Lower lobe of right lung (tissue), 2 donors: ENCODE measurements around the gene TARS3. TPM values are rescaled to one million over a fixed set of nuclear protein-coding genes. Genes with fewer than 3 reads are reported as not detected.
A peak's percentile ranks its signal among the peaks of the same experiment; 100 is the strongest.

Experiments
- ATAC-seq, 2 donors: fragments of 200-7000 bp; cut with Tn5 transposase; one replicate each; pipeline ENCODE4 v1.9.1; 2020 to 2022; ENCODE audit warnings: mild to moderate bottlenecking in 2 of 2, moderate library complexity in 2 of 2
- DNase-seq: peaks from one replicate; pipeline ENCODE4 v3.0.0-alpha.2; 2020
- H3K27ac ChIP-seq: fragments of 200-600 bp; one replicate; pipeline ENCODE4 v1.8.0; 2022
- H3K27me3 ChIP-seq: fragments of 200-600 bp; one replicate; pipeline ENCODE4 v1.8.0; 2022; ENCODE audit warnings: low read depth
- H3K36me3 ChIP-seq: fragments of 200-600 bp; one replicate; pipeline ENCODE4 v1.8.0; 2022; ENCODE audit warnings: mild to moderate bottlenecking
- H3K4me1 ChIP-seq: fragments of 200-600 bp; one replicate; pipeline ENCODE4 v1.8.0; 2022
- H3K4me3 ChIP-seq: fragments of 200-600 bp; one replicate; pipeline ENCODE4 v1.8.0; 2022; ENCODE audit warnings: mild to moderate bottlenecking
- H3K9me3 ChIP-seq: fragments of 200-600 bp; one replicate; pipeline ENCODE4 v1.8.0; 2022
- intact Hi-C: fragments of 100-400 bp; cut with DNase I; formaldehyde crosslinking; loops from one replicate; pipeline ENCODE4 v1.11.0; 2022
- total RNA-seq: library from RNA; stranded (reverse); fragmentation: NEBNext Ultra II Directional; extraction: Animal tissue kit (Norgen Biotek cat#: 25700); gene quantifications from one replicate; pipeline ENCODE4 v1.2.1, GENCODE V29; 2021
- TF ChIP-seq, protein P1 (sequence below): fragments of 200-600 bp; IDR thresholded peaks from one replicate; pipeline ENCODE4 v1.8.0; 2022; ENCODE audit warnings: antibody characterized with exemption, mild to moderate bottlenecking
- donor health status: DM: no; HTN: yes; CAD: no; lungs with severe emphysema.

TARS3 gene
- total RNA-seq, 1 donor from 2014 or later, result 11.7 TPM

GRCh38 chr15:101615414-101615985 lies 108.8 kb downstream of the TARS3 start:
- no peaks in the 10 kb centered on the region for H3K27me3 ChIP-seq
- peak; percentile 15 to 19 for ATAC-seq
- H3K36me3 ChIP-seq, result no peaks in the 10 kb centered on the region
- peaks cover 7% of the 10 kb centered on the region for H3K4me1 ChIP-seq
- intact Hi-C loops, result no loop called here
- DNase-seq, result no peak
- no peak overlapping the region for H3K4me3 ChIP-seq
- TF ChIP-seq, protein P1, sequence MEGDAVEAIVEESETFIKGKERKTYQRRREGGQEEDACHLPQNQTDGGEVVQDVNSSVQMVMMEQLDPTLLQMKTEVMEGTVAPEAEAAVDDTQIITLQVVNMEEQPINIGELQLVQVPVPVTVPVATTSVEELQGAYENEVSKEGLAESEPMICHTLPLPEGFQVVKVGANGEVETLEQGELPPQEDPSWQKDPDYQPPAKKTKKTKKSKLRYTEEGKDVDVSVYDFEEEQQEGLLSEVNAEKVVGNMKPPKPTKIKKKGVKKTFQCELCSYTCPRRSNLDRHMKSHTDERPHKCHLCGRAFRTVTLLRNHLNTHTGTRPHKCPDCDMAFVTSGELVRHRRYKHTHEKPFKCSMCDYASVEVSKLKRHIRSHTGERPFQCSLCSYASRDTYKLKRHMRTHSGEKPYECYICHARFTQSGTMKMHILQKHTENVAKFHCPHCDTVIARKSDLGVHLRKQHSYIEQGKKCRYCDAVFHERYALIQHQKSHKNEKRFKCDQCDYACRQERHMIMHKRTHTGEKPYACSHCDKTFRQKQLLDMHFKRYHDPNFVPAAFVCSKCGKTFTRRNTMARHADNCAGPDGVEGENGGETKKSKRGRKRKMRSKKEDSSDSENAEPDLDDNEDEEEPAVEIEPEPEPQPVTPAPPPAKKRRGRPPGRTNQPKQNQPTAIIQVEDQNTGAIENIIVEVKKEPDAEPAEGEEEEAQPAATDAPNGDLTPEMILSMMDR, result no peak
- H3K27ac ChIP-seq, result no peak overlapping the region
- no peaks in the 10 kb centered on the region for H3K9me3 ChIP-seq

DNA sequence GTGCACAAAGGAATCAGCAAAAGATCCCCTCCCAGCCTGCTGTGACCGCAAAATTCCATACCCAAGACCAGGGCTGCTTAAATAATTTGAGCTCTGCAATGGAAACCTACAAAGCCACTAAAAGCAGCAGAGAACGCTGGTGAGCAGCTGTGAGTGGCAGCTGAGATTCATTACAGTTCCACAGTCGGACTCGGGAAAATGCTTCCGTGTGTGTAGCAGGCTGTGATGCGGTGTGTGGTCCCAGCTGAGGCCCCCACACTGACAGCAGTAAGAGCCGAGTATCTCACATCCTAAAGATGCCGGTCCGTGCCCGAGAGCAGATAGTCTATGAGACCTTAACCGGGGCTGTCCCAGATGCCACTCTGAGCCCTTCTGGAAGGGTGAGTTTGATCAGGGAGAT lies 109.5 kb downstream of the TARS3 start:
- Histone ChIP-seq H3K9me3 (no peaks in the 10 kb centered on the region), H3K4me1 (peaks cover 7% of the 10 kb centered on the region), H3K27me3 (no peaks in the 10 kb centered on the region), H3K36me3 (no peaks in the 10 kb centered on the region), H3K27ac (no peak overlapping the region), H3K4me3 (no peak overlapping the region)
- DNase-seq (no peak), ATAC-seq (no peak)
- TF ChIP-seq, protein P1, result no peak
- intact Hi-C loops, result no loop called here

DNA sequence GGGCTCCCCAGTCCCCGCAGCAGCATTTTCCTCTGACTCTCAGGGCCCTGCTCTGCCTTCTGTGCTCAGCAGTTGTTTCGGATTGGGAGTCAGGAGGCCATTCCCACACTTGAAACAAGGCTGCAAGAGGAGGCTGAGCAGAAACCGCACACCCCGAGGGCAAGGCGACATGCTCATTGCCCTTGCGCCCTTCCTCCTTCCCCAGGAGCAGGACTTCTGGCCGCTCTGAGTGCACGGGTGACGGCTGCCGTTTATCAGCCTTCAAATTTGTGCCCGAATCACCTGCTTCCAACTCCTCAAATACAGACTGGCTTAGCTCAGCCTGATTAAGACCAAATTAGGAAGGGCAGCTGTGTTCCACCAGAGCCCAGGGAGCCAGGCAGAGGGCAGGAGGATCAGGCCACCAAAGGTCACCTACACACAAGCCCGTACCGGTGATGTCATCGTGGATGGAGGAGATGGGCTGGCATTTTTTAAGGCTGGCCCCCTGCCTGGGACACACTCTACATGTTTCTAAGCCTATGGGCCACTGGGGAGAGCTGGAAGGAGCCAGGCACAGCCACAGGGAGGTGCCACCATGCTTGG lies 110.2 kb downstream of the TARS3 start:
- ATAC-seq (no peak), DNase-seq (no peak)
- Histone ChIP-seq H3K4me1 (peaks cover 7% of the 10 kb centered on the region), H3K36me3 (no peaks in the 10 kb centered on the region), H3K27me3 (no peaks in the 10 kb centered on the region), H3K4me3 (no peak overlapping the region), H3K27ac (no peak overlapping the region), H3K9me3 (no peaks in the 10 kb centered on the region)
- TF ChIP-seq, protein P1, result no peak
- intact Hi-C loops, result no loop called here

DNA sequence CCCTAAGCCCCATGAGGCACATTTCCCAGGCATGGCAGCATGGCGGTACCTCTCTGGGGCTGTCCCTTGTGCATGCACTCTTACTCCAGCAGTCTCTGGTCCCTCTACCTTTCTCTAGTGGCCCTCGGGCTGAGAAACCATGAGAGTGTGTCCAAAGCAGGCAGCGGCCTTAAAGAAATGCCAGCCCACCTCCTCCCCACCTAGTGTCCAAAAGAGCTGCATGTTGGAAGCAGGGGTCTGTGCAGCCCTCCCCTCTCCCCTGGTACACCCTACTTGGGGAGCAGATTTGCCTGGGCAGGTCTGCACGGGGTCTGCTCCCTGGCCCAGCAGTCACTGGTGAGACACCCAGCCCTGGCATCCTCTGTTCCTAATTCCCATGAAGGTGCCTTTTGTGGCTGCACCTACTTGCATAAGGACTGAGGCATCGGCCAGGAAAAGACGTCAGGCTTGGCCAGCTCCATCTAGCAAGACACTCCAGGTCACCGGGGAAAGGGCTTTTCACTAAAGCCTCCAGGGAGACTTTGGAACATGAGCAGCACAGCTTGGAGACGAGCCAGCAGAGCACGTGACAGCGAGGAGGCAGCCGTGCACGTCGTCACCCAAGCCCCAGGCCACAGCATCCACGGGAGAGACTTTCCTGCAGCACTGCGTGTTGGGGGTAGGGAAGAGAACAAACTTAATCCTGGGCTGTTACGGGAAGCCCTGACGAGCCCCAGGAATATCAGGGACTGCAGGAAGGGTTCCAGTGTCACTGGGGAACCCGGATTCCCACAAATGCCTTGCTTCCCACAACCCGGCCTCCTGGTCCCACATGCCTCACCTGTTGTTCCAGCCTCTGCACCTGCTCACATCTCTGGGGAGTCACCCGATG lies 110.9 kb downstream of the TARS3 start:
- no peaks in the 10 kb centered on the region for H3K27me3 ChIP-seq
- intact Hi-C loops, result no loop called here
- H3K9me3 ChIP-seq, result no peaks in the 10 kb centered on the region
- no peak overlapping the region for H3K4me3 ChIP-seq
- no peak for ATAC-seq
- DNase-seq, result no peak
- no peak overlapping the region for H3K27ac ChIP-seq
- no peaks in the 10 kb centered on the region for H3K36me3 ChIP-seq
- H3K4me1 ChIP-seq, result peaks cover 7% of the 10 kb centered on the region
- TF ChIP-seq, protein P1, result no peak

DNA sequence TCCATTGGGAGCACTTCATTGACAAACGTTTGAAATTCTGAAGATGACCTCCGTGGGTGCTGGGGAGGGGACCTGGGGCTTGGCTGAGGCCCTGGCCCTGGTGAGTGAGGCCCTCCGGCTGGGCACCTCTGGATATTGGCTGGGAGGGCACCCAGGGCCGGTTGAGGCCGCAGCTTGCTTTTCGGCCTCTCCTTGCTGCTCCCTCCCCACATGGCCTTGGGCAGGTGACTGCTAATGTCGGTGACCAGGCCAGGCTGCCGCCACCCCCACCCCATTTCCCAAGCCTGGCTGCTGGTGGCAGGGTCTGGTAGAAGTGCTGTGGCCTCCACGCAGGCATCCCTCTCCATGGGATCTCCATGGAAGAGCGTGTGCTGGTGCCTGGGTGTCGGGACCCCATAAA lies 111.6 kb downstream of the TARS3 start:
- Histone ChIP-seq H3K9me3 (no peaks in the 10 kb centered on the region), H3K36me3 (no peaks in the 10 kb centered on the region), H3K4me3 (no peak overlapping the region), H3K27ac (no peak overlapping the region), H3K4me1 (peaks cover 7% of the 10 kb centered on the region), H3K27me3 (no peaks in the 10 kb centered on the region)
- ATAC-seq (no peak), DNase-seq (no peak)
- intact Hi-C loops, result no loop called here
- TF ChIP-seq, protein P1, result no peak
